Measurements from ENCODE around the gene COQ4.

GRCh38 chr9:128282500-128282899, 40.1 kb upstream of the COQ4 start:
- TF ChIP-seq TAF1 (IDR thresholded peaks at IDR 0.05; ENCODE audit: borderline replicate concordance, insufficient read depth, low read length) (no peak), POLR2AphosphoS5 (IDR thresholded peaks at IDR 0.05; ENCODE audit: low read depth, low read length) (no peak), SIN3A (IDR thresholded peaks at IDR 0.05; ENCODE audit: borderline replicate concordance, insufficient read depth, low read length) (no peak)
- TF ChIP-seq, protein P1, sequence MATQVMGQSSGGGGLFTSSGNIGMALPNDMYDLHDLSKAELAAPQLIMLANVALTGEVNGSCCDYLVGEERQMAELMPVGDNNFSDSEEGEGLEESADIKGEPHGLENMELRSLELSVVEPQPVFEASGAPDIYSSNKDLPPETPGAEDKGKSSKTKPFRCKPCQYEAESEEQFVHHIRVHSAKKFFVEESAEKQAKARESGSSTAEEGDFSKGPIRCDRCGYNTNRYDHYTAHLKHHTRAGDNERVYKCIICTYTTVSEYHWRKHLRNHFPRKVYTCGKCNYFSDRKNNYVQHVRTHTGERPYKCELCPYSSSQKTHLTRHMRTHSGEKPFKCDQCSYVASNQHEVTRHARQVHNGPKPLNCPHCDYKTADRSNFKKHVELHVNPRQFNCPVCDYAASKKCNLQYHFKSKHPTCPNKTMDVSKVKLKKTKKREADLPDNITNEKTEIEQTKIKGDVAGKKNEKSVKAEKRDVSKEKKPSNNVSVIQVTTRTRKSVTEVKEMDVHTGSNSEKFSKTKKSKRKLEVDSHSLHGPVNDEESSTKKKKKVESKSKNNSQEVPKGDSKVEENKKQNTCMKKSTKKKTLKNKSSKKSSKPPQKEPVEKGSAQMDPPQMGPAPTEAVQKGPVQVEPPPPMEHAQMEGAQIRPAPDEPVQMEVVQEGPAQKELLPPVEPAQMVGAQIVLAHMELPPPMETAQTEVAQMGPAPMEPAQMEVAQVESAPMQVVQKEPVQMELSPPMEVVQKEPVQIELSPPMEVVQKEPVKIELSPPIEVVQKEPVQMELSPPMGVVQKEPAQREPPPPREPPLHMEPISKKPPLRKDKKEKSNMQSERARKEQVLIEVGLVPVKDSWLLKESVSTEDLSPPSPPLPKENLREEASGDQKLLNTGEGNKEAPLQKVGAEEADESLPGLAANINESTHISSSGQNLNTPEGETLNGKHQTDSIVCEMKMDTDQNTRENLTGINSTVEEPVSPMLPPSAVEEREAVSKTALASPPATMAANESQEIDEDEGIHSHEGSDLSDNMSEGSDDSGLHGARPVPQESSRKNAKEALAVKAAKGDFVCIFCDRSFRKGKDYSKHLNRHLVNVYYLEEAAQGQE (IDR thresholded peaks at IDR 0.05; ENCODE audit: insufficient read depth in 1 of 2, low read depth in 2 of 2, low read length in 2 of 2), result no peak

Measured in PFSK-1 (cell line).